ENCODE results near the gene PIAS3.
"Not testable (repeated sequence)": the region's sequence is repeated elsewhere in the genome, so short reads cannot be mapped to it uniquely, and the experiment has no call there.

The PIAS3 gene

DNA sequence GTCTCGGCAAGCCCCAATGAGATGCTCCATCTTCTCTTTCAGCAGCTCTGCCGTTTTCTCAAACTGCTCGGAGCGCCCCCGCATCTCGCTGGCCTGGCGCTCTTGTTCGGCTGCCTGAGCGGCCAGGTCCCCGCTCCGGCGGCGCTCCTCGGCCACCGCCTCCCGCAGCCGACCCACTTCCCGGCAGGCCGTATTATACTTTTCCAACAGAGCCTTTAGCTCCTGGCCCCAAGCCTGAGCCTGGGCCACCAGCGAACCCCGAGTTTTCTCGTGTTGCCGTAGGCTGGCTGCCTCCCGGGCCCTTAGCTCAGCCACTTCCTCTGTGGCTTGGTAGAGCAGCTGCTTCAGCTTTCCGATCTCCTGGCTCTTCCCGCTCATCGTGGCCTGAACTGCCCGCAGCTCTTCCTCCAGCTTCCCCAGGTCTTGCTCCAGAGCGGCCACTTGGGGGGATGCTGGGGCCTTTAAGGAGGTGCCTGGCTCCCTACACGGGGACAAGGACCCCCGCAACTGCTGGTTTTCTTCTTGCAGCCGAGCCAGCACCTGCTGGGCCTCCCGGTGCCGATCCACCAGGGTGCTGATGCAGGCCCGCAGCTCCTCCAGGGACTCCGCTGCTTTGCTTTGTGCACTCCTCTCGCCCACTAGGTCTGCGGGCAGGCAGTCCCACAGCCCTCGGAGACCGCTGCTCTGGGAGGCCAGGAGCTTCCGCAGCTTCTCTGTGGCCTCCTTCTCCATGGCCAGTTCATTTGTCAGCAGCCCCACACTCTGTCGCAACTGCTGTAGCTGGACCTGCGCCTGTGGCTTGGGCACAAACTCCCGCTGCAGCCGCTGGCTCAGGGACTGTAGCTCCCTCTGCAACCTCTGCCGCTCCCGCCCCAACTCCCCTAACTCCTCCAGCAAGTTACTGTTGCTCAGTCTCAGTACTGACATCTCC lies 13.4 kb upstream of the PIAS3 start:
- DNase-seq = no peak

DNA sequence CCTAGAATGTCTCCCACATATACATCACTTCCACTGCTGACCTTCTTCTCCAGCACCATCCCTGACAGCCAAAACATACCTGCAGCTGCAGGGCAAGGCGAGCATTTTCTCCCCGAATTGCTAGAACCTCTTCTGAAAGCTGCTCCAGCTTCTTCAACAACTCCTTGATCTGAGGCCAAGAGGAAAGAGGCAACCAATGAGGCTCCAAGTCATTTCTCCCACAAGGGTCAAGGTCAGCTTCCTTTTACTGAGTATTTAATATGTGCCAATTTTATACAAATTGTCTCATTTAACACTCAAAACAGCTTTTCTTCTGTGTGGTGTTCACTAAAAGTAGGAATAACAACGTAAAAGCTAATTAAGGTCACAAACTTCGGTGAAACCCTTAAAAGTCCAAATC lies 9.4 kb upstream of the PIAS3 start:
- no peak for DNase-seq

DNA sequence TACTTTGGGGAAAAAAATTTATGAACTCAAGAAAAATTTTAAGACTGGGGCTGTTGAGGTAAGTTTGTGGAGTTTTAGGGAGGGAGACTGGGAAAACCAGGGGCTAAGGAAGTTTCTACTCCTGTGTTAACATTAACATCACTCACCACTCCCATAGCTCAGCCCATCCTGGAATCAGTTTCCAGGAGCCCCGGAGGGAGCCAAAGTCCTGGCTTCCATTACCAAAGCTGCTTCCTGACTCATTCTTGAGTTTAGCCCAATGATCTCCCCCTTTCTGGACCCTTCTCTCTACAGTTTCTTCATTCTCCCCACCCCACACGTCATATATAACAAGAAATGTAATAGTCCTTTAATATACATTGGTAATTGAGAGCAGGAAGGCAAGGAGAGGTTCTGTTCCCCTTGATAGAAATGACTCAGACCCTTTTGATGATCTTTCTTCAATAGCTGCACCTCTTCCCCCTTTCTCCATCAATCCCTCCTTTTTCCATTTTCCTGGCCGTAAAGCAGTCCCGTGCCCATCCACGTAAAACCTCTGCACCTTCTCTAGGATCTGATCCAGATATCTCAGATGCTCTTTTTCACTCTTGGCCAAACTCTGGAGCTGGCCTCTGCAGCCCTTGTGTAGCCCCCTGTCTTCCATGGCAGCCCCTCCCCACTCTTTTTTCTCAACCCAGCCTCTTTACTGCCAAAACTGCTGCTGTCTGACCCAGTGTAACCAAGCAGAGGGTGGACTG lies 4.6 kb upstream of the PIAS3 start:
- no peak for DNase-seq

DNA sequence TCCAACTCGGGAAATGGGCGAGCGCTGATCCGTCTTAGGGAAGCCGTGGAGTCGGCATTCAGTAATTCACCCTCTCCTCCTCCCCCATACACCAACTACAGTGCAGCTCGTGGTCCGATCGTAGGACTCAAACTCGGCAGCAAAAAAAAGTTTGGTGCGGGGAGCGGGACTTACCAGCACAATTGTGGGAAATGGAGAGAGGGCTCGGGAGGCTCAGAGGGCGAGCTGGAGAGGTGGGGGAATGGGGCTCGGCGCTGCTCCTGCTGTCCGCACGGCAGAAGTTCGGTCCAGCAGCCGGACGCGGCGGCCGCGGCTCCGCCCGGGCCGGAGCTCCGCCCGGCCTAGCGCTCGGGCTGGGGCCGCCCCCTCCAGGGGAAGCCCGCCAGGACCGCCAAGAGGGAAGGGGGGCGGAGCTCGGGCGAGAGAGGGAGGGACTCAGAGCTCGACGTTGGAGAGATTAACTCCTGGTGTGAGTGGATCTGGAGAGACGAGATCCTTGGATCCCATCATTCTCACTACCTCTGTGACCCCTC lies 676 bp upstream of the PIAS3 start:
- peak; percentile 63 for DNase-seq

DNA sequence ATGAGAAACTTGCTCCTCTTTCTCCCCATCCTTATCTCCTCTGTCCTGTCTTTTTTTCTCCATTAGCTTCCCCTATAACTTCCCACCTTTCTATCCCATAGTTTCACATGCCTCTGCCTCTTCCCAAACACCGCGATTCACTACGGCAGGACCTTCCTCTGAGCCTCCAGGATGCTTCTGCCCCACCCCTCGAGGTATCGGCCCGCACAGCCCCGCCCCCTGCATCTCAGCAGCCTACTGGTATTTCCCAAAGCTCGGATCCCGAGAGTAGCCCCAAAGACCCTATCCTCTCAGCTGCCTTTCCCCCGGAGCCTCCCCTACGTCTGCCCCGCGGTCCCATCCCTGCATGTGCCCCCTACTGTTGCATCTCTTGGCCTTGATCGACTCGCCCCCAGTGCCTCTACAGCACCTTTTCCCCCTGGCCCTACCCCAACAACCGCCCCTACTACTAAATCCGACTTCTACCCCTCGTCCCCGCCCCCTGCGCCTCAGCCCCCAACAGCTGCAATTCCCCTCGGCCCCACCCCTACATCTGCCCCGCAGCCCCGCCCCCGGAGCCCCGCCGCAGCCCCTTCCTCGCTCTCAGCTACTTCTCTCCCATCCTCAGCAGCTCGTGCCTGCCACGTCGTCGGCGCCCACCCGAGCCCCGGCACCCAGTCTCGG lies 512 bp downstream of the PIAS3 start:
- DNase-seq = no peak

DNA sequence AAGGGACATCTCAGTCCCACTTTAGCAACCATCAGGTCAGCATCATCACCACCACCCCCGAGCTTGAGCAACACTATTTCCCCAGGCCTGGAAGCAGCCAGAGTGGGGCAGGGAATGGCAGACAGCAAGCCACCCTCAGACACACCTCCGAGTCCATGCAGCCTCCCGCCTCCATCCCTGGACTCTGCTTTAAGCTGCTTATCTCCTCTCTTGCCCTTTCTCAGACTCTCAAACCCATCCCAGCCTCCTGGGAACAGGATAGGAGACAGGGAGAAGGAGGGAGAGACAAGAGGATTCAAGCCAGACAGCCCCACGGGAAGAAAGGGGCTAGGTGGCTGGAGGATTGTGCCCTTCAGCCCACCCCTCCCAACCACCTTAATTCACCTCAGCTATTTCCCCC lies 1.7 kb downstream of the PIAS3 start:
- no peak for DNase-seq

DNA sequence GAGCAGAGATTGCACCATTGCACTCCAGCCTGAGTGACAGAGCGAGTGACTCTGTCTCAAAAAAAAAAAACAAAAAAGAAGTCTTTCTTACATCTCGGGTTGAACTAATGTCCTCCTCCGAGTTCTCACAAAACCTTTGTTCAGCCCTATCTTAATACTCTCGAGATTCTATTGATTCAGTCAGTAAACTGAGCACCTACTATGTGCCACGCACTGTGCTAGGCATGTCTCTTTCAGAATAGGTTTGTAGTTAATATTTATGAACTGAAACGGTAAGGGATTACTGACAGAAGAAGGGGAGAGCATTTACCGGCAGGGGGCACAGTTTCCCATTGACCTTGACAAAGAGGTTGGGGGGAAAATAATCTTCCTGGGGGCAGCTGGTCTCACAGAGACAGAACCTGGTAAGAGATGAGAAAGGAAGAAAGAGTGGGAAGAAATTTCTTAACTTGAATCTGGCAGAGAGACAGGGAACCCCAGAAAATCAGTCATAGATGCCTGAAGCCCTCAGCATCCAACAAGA lies 3.4 kb downstream of the PIAS3 start:
- DNase-seq = no peak

DNA sequence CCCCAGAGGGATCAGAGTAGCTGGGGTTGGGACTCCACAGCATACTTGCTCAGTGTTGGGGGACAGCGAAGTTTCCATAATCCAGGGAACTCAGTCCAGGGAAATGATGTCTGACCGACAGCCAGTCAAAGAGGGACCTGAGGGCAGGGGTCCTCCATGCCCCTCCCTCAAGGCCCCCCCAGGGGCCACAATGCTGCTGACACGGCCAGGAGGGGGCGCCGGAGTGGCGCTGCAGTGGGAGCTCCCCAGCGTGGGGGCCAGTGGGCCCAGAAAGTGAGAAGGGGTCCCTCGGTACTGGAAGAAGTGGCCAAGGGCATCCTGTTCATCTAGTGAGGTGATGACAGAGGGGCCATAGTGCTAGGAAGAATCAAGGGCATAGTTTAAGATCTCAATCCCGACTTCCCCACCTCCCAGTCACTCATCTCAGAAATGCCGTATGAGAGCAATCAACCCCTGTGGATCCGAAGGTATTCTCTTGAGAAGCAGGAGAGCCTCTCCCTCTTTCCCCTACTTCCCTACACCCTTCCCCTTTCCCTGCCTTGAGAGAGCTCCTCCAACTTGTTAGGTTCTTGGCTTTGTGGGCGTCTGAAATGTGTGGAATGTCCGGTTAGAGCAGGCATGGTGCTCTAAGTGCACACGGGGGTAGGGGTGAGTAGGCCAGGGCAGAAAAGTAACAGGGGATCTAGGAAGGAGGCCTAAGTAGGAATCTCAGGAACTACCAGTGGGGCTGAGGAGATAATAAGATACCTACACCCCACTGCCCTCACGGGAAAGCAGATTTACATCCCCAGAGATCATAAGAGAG lies 9.3 kb downstream of the PIAS3 start:
- DNase-seq = no peak

DNA sequence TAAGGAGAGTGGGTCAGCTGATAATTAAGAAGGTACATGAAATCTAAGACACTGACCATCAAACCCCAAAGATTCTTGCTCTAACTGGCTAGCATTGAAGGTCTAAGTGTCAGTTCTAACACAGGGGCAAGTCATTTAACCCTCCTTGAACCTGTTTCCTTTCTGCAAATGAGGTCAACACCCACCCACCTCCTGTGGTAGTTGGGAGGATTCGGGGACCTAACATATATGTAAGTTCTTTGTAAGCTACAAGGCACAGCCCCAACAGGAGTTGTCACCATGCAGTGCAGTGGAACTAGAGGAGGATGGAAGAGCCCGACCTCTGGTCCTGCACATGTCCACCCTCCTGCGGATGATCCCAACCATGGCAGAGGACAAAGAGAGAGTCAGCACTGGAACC lies 11.1 kb downstream of the PIAS3 start:
- DNase-seq = no peak

DNA sequence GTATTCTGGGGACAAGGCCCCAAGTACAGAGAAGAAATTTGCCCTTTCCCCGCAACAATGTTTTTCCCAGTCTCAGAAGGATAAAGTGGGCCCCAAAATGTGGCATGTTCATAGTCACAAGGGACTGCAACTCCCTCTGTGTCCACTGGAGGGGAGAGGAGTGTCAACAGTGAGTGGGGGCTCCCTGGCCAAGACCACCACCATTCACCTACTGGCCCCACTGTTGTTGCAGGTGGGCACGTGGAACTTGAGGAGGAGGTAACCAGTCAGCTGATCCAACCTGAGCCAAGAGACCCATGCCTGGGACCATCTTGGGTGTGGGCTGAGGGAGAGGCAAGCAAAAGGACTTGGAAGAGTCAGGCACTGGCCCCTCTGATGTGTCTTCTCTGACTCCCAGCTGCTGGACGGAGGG lies 12.7 kb downstream of the PIAS3 start:
- DNase-seq = no peak

DNA sequence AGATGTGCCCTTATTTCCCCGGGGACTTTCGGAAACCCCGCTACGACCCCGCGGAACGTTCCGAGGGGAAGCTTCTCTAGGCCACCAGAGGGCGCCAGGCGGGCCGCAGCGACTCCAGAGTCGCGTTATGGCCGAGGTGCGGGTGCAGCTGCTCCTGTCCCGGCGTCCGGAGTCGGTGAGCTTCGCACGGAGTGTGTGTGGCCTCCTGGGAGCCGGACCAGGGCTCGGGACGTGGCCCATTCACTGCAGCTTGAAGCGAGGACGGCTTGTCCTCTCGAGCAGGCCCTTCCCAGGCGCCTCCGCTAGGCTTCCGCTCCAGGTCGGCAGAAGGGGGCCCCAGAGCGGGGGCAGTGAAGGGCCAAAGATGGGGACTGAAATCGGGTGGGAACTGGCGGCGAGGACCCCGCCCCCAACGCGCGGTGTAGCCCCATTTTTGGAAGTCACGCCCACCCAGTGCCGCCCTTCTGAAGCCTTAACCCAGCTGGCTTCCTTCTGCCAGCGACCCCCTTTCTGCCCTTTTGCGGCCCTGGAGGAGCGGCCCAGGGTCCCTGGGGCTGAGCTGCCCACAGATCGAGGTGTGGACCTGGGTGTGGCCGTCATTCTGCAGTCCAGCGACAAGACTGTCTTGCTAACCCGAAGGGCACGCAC lies 13.2 kb downstream of the PIAS3 start, which contains the start of gene NUDT17:
Gene NUDT17 (plus strand): TSS at position 117 of the 648 bp plus-strand sequence. CDS start 11 bp downstream, at position 128.
- DNase-seq = peak; percentile 46

DNA sequence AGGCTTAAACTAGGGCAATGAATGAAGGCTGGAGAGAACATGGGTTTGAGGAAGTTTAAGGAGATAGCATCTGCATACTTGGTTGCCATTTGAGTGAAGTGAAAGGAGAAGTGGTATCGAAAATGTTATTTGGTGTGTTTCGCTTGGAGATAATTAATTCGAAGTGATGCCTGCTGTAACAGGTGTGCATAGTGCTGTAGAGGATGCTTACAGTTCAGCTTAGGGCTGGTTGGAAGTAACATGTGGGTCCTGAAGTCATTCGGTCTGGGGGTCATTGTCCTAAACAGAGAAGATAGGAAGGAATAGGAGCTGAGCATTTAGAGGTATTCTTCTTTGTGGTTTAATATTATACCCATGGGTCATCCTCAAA lies 13.8 kb downstream of the PIAS3 start:
- DNase-seq = no peak

DNA sequence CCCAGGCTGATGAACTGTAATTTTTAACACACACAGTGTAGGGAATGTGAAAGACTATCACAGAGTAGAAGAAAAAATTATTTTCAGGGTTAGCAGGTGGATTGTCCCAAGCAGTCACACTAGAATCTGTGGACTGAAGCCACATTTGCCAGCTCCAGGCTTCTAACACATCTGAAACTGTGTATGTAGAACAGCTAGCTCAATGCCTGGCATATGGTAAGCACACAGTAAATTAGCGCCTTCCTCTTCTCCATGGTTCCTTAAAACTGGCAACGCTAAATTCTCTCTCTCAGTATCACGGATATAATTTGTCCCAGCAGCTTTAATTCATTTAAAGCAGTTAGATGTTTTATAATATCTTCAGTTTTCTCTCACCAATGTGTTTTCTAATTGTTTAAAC lies 15.8 kb downstream of the PIAS3 start:
- DNase-seq = no peak

DNA sequence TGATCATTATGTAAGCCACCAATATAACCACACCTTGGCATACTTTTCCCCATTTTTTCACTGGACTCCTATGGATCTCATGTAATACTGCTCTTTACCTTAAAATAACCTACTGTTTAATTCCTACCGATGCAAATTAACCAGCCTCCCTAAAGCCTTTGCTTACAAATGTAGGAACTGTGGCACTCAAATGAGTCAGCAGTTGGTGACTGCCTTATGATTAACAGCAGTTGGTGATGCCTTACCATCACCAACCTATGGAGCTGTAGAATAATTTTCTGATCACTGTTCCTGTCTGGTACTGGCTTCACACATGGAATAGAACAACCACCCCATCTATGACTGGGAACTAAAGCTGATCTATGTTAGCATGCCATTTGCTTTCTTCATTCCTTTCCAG lies 21.2 kb downstream of the PIAS3 start:
- no peak for DNase-seq

DNA sequence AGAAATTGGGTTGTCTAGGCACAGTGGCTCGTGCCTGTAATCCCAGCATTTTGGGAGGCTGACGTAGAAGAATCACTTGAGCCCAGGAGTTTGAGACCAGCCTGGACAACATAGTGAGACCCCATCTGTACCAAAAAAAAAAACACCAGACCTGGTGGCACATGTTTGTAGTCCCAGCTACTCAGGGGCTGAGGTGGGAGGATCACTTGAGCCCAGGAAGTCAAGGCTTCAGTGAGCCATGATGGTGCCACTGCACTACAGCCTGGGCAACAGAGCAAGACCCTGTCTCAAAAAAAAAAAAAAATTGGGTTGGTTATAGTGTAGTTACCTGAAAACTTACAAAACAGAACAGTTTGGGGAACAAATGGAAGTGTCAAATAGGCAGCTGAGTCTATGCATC lies 28.1 kb downstream of the PIAS3 start:
- DNase-seq = not testable (repeated sequence)

DNA sequence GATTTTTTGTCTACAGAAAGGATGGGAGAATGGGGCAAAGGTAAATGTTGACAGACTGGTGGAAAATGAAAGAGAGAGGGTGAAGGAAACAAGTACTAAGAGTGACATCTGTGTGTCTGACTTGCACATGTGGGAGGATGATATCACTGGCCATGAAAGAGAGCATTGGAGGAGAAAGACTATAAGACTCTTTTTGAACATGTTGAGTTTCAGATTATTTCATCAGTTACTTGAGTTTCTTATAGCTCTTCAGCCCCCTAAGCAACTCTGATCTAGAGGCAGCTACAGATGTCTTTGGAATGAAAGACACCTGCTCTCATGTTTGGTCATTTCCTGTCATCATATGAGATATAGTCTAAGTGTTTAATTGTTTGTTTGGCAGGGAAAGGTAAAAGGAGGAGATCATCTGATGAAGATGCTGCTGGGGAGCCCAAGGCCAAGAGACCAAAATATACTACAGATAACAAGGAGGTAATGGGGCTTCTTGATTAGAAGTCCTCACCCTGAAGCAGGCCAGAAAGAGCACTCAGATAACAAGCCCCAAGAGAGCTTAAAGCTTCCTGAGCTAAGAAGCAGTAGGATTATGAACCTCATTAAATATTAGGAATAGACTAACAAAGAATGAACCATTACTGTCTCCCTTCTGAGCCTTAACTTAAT lies 30.4 kb downstream of the PIAS3 start:
- DNase-seq = no peak

DNA sequence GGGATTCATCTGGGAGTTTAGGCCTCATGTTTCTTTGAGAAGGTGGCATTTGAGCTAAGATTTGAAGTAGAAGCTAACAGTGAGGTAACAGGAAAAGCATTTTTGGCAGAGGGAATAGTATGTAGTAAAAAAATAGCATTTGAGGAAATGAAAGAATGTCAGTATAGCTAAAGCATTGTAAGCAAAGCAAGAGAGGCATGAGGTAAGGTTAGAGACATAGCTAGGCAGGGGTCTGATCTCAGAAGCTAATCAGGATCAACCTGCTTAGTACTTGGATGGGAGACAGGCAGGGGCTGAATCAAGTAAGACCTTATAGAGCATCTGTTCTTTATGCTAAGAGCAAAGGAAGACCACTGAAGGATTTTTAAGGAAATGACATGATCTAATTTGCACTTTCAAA lies 30.9 kb downstream of the PIAS3 start:
- DNase-seq = no peak

DNA sequence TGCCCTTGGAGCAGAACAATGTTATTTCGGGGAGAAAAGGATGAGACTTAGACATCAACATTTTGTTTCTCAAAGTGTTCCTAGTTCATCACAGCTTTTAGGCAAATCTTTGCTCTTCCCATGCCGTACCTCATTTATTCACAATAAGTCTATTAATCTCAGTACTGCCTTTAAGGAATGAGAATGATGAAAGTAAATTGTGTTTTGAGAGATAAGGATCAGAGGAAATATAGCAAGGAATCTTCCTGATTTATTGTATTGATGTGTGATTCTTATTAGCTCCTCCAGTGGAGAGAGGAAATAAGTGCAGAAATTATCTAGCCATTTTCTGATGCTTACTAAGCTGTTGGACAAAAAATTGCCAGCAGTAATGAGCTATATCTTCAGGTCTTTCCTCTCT lies 32.9 kb downstream of the PIAS3 start:
- DNase-seq = no peak

DNA sequence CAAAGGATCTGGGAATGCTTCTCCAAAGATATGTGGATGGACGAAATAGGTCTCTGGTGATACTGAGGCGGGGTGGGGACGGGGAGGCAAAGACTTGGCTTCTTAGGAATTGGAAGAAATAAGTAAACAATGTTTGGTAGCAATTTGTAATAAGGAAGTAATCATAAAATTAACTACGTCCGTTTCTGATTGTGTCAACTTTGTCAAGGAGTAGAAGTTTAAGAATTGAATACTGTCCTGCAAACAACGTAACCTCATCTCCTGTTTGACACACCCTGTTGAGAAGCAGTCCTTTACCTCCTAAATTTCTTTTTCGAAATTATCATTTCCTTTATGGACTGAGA lies 34.4 kb downstream of the PIAS3 start:
- no peak for DNase-seq

DNA sequence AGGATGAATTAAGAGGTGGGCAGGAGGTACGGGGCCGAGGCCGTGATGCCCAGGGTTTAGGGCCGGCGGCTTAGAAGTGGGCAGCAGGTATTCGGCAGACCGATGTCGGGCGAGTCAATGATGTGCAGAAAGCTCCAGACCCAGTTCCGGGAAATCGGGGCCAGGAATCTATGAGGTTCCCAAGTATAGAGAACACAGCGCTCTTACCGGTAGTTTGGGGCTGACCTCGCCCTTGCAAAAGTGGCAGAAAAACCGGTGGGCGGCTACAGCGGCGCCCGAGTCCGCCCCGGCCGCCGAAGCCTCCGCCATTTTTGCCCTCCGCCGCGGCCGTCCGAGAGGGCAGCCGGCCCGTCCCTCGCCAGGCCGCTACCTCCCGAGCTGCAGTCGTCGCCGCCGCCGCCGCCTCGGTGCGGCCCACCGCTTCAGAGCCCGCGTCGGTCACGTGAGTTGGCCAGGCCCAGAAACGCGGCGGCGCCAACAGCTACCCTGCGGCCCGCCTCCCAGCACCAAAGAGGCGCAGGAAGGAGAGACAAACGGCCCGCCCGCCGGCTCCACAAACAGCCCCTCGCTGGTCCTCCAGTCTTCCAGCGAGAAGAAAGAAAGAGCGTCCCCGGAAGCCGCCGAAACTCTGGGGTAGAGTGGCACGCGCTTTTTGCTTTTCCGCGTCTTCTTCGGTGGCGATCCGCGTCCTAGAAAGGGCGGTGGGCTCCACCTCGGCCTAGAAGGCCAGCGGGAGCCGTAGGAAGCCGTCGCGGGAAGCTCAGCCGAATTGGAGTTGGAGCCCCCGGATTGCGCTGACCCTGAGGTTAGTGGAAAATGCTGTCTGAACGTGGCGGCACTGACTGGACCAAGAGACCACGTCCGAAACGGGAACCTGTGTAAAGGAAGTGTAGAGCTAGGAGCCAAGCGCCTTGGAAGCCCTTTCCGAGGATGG lies 35.0 kb downstream of the PIAS3 start, which contains the start of the genes POLR3C and RNF115:
Gene POLR3C (plus strand): TSS at position 636 of the 934 bp plus-strand sequence. CDS start 1,577 bp downstream, outside the sequence.
Gene RNF115 (minus strand): TSS at position 531 of the 934 bp plus-strand sequence. CDS start 222 bp downstream, at position 309.
- DNase-seq = peak; percentile 90

Measured in NCI-H446 treated with DMSO at 0.1 percent for 48 hours (cell line).